Adipose tissue (tissue), 3 donors: ENCODE results near the gene LSP1. TPM values are rescaled to one million over a fixed set of nuclear protein-coding genes. Genes with fewer than 3 reads are reported as not detected.

Experiments
- H3K27ac ChIP-seq: one replicate; pipeline ENCODE4 v1.5.1; 2013; ENCODE audit warnings: low read depth, low read length
- WGBS, 3 donors: extraction: QIAGEN DNeasy Blood & Tissue Kit; methylation state at CpG; one replicate each; pipeline ENCODE4 v1.1.7; 2013; 5-methylcytosine and 5-hydroxymethylcytosine counted together
- polyA plus RNA-seq, 3 donors: library from polyadenylated mRNA; stranded (reverse); fragments of 200-250 nt; gene quantifications; one replicate each; pipeline ENCODE4 v1.2.3, GENCODE V29; 2013
- donor health status: healthy with polysubstance abuse.
- donor health status: Bipolar disorder and iron deficiency.
- donor health status: healthy.

The LSP1 gene
- polyA plus RNA-seq, 3 donors, result 5.2 to 187 (median 40.4) TPM

- 32 to 87% (median 84%) methylated on average over 13 to 14 of the region's 14 CpGs for WGBS, 3 donors
Measured at GRCh38 chr11:1834062-1834610, 18.7 kb upstream of the LSP1 start.

GRCh38 chr11:1834779-1835670, 17.9 kb upstream of the LSP1 start, which contains the start of gene SYT8:
Gene SYT8, plus strand, starts transcription at chr11:1834990. Its CDS starts 116 bp downstream, at chr11:1835106.
- WGBS, 3 donors, result 77 to 84% (median 83%) methylated on average over 24 to 26 of the region's 26 CpGs
- H3K27ac ChIP-seq, result no peak within 1 kb of the TSS

More at GRCh38 chr11:1834062-1834610, 18.7 kb upstream of the LSP1 start:
- no peak overlapping the region for H3K27ac ChIP-seq

GRCh38 chr11:1835671-1836010, 17.2 kb upstream of the LSP1 start:
- no peak overlapping the region for H3K27ac ChIP-seq
- WGBS, 3 donors, result 86 to 92% (median 90%) methylated on average over 12 of the region's 12 CpGs

GRCh38 chr11:1836011-1836945, 16.6 kb upstream of the LSP1 start:
- WGBS, 3 donors, result 90 to 91% (median 91%) methylated on average over 38 to 43 of the region's 43 CpGs
- no peak overlapping the region for H3K27ac ChIP-seq

- 48 to 55% (median 50%) methylated on average over 32 to 38 of the region's 38 CpGs for WGBS, 3 donors
- H3K27ac ChIP-seq, result no peak overlapping the region
Measured at GRCh38 chr11:1837171-1838076, 15.5 kb upstream of the LSP1 start.

GRCh38 chr11:1838077-1838425, 14.8 kb upstream of the LSP1 start:
- H3K27ac ChIP-seq, result no peak overlapping the region

GRCh38 chr11:1838426-1839144, 14.3 kb upstream of the LSP1 start, which contains the start of gene TNNI2:
Gene TNNI2, plus strand, starts transcription at chr11:1838981. Its CDS starts 716 bp downstream, at chr11:1839697.
- H3K27ac ChIP-seq, result no peak within 1 kb of the TSS
- 85 to 94% (median 91%) methylated on average over 26 to 32 of the region's 32 CpGs for WGBS, 3 donors

More at GRCh38 chr11:1838077-1838425, 14.8 kb upstream of the LSP1 start:
- WGBS, 3 donors, result 50 to 61% (median 55%) methylated on average over 13 to 17 of the region's 17 CpGs

- no peak overlapping the region for H3K27ac ChIP-seq
- WGBS, 3 donors, result 61 to 77% (median 67%) methylated on average over 12 of the region's 12 CpGs
Measured at GRCh38 chr11:1839204-1839923, 13.5 kb upstream of the LSP1 start.

- WGBS, 3 donors, result 65 to 92% (median 75%) methylated on average over 20 to 26 of the region's 26 CpGs
- no peak overlapping the region for H3K27ac ChIP-seq
Measured at GRCh38 chr11:1839924-1840779, 12.7 kb upstream of the LSP1 start.

GRCh38 chr11:1840780-1841480, 12.0 kb upstream of the LSP1 start:
- 93 to 95% (median 93%) methylated on average over 31 to 37 of the region's 37 CpGs for WGBS, 3 donors
- H3K27ac ChIP-seq, result no peak overlapping the region

- 86 to 96% (median 89%) methylated on average over 19 of the region's 19 CpGs for WGBS, 3 donors
- no peak overlapping the region for H3K27ac ChIP-seq
Measured at GRCh38 chr11:1841511-1842148, 11.3 kb upstream of the LSP1 start.

- WGBS, 3 donors, result 45 to 93% (median 92%) methylated on average over 27 to 29 of the region's 29 CpGs
- no peak overlapping the region for H3K27ac ChIP-seq
Measured at GRCh38 chr11:1842149-1843097, 10.5 kb upstream of the LSP1 start.

- no peak overlapping the region for H3K27ac ChIP-seq
- WGBS, 3 donors, result 74 to 77% (median 76%) methylated on average over 9 to 11 of the region's 11 CpGs
Measured at GRCh38 chr11:1843098-1843473, 9.8 kb upstream of the LSP1 start.

- no peak overlapping the region for H3K27ac ChIP-seq
- 75 to 82% (median 81%) methylated on average over 8 of the region's 8 CpGs for whole genome bisulfite sequencing, 3 donors
Measured at GRCh38 chr11:1843796-1844195, 9.1 kb upstream of the LSP1 start.
